ENCODE data around the gene BCKDHB. TPM values are rescaled to one million over a fixed set of nuclear protein-coding genes. Genes with fewer than 3 reads are reported as not detected.

BCKDHB gene
- total RNA-seq, 4 donors from 2014 or later = 12.0 to 32.4 (median 20.6) TPM

GRCh38 chr6:80376411-80376810 is 269.9 kb downstream of the BCKDHB start:
- TF ChIP-seq CTCF (IDR thresholded peaks at IDR 0.05) (no peak), POLR2AphosphoS5 (IDR thresholded peaks at IDR 0.05) (no peak), EP300 (IDR thresholded peaks at IDR 0.05) (no peak), POLR2A (IDR thresholded peaks at IDR 0.05) (no peak)
- no peak overlapping the region for H3K27ac ChIP-seq
- ATAC-seq = no peak

GRCh38 chr6:80380566-80380965 is 274.1 kb downstream of the BCKDHB start:
- WGBS, 2 donors (ENCODE audit: low coverage in 1 of 2) = 50 to 75% methylated on average over 1 of the region's 1 CpG
- H3K36me3 ChIP-seq = no peaks in the 10 kb centered on the region
- H3K4me1 ChIP-seq = no peaks in the 10 kb centered on the region
- H3K4me3 ChIP-seq = no peak overlapping the region
- ATAC-seq = no peak
- H3K27ac ChIP-seq = no peak overlapping the region
- TF ChIP-seq POLR2AphosphoS5 (IDR thresholded peaks at IDR 0.05) = no peak
- no peak for TF ChIP-seq POLR2A (IDR thresholded peaks at IDR 0.05)
- no peak for TF ChIP-seq CTCF (IDR thresholded peaks at IDR 0.05)
- TF ChIP-seq EP300 (IDR thresholded peaks at IDR 0.05) = no peak
- H3K9me3 ChIP-seq = no peaks in the 10 kb centered on the region
- H3K27me3 ChIP-seq = no peaks in the 10 kb centered on the region

More at GRCh38 chr6:80376411-80376810, 269.9 kb downstream of the BCKDHB start:
- Histone ChIP-seq H3K4me3 (no peak overlapping the region), H3K27me3 (no peaks in the 10 kb centered on the region), H3K4me1 (no peaks in the 10 kb centered on the region), H3K36me3 (no peaks in the 10 kb centered on the region), H3K9me3 (peaks cover 0 to 12% (median 0%) of the 10 kb centered on the region in 3 donors)

- H3K27ac ChIP-seq = no peak overlapping the region
- no peak for TF ChIP-seq EP300 (IDR thresholded peaks at IDR 0.05)
- TF ChIP-seq CTCF (IDR thresholded peaks at IDR 0.05) = no peak
- no peak for TF ChIP-seq POLR2A (IDR thresholded peaks at IDR 0.05)
- no peak for TF ChIP-seq POLR2AphosphoS5 (IDR thresholded peaks at IDR 0.05)
- H3K27me3 ChIP-seq = no peaks in the 10 kb centered on the region
- 48 to 60% methylated on average over 2 of the region's 2 CpGs for WGBS, 2 donors (ENCODE audit: low coverage in 1 of 2)
- H3K4me3 ChIP-seq = no peak overlapping the region
- no peaks in the 10 kb centered on the region for H3K9me3 ChIP-seq
- H3K36me3 ChIP-seq = no peaks in the 10 kb centered on the region
- no peaks in the 10 kb centered on the region for H3K4me1 ChIP-seq
- ATAC-seq = no peak
Measured at GRCh38 chr6:80382811-80383210, 276.3 kb downstream of the BCKDHB start.

- ATAC-seq = no peak
- Histone ChIP-seq H3K27ac (no peak overlapping the region), H3K27me3 (no peaks in the 10 kb centered on the region), H3K4me3 (no peak overlapping the region), H3K4me1 (no peaks in the 10 kb centered on the region), H3K9me3 (no peaks in the 10 kb centered on the region), H3K36me3 (no peaks in the 10 kb centered on the region)
- no peak for TF ChIP-seq EP300 (IDR thresholded peaks at IDR 0.05)
- no peak for TF ChIP-seq POLR2A (IDR thresholded peaks at IDR 0.05)
- WGBS, 2 donors (ENCODE audit: low coverage in 1 of 2) = 83% methylated on average over 1 of the region's 3 CpGs
Measured at GRCh38 chr6:80388507-80388906, 282.0 kb downstream of the BCKDHB start.

Other genes with a start within 250 kb of the BCKDHB start
- 1 to 10 TPM; 2.3 to 3.7 (median 2.8) TPM for gene ELOVL4, start 159.1 kb upstream of the BCKDHB start, total RNA-seq
- under 1 TPM in 3 of 4 donors, not detected in 1; 0.19 to 0.32 (median 0.27) TPM for gene TTK, start 102.0 kb upstream of the BCKDHB start, total RNA-seq